HG03064 (cell line): ENCODE results near the gene FKBP2.

Source experiments
- ATAC-seq: cut with Tn5 transposase; IDR thresholded peaks from one replicate; pipeline ENCODE4 v1.9.1; 2021; ENCODE audit warnings: low read depth; ENCODE audit not compliant: unreplicated experiment

Gene FKBP2

DNA sequence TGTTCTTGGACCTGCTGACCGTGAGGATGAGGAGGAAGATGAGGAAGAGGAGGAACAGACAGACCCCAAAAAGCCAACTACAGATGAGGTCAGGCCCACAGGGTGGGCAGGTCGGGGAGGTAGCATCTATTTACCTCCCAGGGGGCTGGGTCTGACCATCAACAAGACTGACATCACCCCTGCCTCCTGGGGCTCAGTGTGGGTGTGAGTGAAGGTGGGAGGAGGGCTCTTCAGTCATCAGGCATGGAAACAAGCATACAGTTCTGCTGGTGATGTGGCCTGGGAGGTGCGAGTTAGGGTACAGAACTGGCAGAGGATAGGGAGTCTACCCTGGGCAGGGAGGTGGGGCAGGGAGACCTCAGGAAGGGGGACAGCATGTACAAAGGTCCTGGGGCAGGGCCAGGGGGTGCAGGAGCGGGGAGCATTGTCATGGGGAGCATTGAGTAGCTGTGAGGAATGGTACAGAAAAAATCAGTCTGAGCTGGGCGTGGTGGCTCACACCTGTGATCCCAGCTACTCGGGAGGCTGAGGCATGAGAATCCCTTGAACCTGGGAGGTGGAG, 19.3 kb downstream of the FKBP2 start:
- no peak for ATAC-seq

DNA sequence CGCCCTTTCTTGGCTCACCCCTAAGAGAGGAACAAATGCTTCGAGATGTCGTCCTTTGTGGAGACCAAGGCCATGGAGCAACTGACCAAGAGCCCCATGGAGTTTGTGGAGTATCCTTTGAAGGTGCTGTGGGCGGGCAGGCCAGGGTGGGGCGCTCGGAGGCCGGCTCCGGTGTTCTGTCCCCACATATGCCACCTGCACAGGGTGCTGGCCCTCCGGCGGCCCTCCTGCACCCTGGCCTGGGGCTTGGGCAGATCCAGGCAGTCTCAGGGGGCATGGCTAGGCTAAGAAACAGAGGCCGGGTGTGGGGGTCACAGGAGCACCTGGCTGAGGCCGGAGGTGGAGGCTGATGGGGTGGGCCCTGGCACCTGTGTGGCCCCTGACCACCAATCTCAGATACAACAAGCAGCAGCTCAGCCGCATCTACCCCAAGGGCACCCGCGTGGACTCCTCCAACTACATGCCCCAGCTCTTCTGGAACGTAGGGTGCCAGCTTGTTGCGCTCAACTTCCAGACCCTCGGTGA, 20.7 kb downstream of the FKBP2 start:
- ATAC-seq, result no peak

DNA sequence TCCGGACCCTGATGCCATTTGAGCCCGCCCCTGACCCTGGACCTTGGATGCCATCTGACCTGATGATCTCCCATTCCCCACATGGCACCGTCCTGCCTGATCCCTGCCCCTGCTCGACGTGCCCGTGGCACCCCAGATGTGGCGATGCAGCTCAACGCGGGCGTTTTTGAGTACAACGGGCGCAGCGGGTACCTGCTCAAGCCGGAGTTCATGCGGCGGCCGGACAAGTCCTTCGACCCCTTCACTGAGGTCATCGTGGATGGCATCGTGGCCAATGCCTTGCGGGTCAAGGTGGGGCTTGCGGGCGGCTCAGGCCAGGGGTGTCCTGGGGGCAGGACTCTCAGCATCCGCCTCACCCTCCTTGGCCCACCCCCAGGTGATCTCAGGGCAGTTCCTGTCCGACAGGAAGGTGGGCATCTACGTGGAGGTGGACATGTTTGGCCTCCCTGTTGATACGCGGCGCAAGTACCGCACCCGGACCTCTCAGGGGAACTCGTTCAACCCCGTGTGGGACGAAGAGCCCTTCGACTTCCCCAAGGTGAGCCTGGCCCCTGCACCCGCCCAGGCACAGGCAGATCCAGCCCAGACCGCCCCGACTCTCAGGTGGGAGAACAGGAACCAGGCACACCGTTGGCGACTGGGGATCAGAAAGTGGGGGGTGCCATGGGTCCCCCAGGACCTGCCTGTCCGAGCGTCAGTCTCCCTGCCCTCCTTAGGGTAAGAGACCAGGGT, 21.5 kb downstream of the FKBP2 start:
- no peak for ATAC-seq

DNA sequence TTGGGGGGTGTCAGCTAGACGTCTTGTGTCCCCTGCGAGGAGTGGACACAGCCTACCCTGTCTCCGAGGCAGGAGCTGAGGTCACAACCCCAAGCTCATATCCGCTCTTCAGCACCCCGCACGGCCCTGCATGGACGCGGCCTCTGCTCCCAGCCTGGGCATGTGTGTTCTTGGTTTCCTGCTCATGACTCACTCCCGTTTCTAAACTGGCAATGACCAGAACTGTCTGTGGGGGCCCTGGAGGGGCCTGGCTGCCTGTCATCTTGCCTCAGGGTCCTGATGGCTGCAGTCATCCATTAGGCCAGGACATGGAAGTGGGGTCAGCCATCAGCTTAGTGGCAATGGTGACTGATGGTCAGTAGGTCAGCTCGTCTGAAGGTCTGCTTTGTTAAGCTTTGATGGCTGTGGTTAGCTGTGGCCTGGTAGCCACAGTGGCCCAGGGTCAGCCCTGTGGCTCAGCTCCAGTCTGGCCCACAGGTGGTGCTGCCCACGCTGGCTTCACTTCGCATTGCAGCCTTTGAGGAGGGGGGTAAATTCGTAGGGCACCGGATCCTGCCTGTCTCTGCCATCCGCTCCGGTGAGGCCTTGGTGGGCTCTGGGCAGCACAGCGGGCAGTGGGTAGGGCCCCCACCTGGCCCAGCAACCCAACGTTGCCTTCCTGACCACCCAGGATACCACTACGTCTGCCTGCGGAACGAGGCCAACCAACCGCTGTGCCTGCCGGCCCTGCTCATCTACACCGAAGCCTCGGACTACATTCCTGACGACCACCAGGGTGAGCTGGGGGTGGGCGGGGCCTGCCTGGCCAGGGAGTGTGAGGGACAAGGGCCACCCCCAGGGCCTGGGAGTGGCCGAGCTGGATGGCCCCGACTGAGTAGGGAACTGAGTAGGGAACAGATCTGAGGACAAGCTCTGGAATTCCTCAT, 22.4 kb downstream of the FKBP2 start:
- no peak for ATAC-seq

DNA sequence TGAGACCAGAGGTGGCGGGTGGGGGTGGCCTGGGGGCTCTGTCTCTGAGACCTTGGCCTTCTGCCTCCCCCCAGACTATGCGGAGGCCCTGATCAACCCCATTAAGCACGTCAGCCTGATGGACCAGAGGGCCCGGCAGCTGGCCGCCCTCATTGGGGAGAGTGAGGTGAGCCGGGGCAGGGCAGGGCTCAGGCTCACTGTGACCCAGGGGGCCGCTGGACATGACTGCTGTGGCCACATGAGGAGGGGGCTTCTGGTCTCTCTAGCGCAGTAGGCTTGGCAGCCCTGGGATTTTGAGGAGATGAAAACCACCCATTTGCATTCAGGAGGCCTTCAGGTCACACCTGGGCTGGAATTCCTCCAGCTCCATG, 23.0 kb downstream of the FKBP2 start:
- no peak for ATAC-seq

DNA sequence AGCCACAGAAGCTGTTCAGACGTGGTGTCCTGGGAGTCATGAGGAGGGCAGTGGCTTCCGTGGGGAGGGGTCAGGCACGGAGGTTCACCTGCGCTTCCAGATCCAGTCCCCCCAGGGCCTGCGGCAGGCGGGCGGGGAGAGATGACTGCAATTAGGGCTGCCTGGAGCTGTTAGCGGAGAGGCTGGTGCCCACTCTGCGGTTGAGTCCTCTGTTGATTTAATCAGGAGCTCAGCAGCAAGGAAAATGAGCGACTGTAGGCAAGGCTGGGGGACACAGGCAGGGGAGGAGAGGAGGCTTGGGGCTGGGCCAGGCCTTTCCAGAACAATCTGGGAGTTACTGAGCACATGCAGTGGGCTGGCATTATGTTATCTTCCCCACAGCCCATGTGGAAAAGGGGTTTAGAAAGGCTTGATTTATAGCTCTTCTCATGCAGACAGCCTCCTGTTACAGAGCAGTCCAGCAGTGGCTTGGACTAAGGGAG, 23.5 kb downstream of the FKBP2 start:
- no peak for ATAC-seq

DNA sequence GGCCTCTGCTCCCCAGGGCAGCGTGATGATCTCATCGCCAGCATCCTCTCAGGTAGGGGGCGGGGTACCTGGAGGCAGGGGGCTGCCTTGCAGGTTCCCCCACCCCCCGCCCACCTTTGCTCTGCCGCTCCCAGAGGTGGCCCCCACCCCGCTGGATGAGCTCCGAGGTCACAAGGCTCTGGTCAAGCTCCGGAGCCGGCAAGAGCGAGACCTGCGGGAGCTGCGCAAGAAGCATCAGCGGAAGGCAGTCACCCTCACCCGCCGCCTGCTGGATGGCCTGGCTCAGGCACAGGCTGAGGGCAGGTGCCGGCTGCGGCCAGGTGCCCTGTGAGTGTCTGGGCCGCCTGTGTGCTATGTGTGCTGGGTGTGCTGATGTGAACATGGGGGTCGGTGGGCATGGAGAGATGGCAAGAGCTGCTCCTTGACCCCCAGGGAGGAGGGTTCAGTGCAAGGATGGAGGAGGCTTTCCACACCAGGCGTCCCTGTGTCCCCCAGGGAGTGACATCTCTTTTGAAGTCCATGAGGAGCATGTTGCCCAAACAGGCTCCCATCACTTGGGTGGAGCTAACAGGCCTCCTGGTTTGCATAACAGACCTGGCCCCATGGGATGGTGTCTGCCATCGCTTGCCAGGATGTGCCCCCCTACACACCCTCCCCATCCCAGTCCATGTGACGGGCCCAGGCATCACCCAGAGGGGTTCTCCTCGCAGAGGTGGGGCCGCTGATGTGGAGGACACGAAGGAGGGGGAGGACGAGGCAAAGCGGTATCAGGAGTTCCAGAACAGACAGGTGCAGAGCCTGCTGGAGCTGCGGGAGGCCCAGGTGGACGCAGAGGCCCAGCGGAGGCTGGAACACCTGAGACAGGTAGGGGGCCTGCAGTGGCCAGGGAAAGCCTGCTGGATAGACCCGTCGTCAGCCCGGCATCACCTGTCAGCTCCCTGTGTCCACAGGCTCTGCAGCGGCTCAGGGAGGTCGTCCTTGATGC, 24.6 kb downstream of the FKBP2 start:
- ATAC-seq, result no peak

DNA sequence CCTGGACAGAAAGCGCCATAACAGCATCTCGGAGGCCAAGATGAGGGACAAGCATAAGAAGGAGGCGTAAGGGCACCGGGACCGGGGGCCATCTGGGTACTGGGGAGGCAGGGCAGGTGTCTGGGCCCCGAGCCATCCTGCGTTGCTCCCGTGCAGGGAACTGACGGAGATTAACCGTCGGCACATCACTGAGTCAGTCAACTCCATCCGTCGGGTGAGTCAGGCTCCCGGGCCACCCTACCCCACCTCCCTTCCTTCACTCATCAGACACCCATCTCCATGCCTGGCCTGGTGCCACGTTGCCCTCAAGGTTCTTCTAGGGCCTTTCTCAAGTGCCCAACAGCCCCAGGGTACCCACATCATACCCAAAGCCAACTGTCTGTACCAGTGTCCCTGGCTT, 25.4 kb downstream of the FKBP2 start:
- ATAC-seq, result no peak

DNA sequence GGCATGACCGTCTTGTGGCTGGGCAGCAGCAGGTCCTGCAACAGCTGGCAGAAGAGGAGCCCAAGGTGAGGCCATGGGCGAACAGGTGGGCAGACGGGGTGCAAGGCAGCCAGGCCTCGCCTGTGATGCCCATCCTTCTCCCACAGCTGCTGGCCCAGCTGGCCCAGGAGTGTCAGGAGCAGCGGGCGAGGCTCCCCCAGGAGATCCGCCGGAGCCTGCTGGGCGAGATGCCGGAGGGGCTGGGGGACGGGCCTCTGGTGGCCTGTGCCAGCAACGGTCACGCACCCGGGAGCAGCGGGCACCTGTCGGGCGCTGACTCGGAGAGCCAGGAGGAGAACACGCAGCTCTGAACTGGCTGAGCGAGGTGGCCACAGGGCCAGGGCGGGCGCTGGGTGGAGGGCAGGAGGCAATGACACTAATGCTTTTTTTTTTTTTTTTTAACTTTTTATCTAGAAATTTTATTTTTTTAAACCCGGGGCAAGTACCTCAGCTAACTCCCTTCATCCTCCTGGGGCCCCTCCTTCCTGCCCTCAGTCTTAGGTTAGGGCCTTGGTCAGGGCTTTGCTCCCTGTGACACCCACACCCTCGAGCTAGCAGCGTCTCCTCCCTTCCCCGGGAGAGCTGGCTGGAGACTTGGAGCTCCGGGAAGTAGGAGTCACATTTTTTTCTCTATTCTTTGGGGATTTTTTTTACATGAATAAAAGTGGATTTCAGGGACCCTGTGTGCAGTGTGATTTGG, 26.5 kb downstream of the FKBP2 start:
- ATAC-seq, result no peak

DNA sequence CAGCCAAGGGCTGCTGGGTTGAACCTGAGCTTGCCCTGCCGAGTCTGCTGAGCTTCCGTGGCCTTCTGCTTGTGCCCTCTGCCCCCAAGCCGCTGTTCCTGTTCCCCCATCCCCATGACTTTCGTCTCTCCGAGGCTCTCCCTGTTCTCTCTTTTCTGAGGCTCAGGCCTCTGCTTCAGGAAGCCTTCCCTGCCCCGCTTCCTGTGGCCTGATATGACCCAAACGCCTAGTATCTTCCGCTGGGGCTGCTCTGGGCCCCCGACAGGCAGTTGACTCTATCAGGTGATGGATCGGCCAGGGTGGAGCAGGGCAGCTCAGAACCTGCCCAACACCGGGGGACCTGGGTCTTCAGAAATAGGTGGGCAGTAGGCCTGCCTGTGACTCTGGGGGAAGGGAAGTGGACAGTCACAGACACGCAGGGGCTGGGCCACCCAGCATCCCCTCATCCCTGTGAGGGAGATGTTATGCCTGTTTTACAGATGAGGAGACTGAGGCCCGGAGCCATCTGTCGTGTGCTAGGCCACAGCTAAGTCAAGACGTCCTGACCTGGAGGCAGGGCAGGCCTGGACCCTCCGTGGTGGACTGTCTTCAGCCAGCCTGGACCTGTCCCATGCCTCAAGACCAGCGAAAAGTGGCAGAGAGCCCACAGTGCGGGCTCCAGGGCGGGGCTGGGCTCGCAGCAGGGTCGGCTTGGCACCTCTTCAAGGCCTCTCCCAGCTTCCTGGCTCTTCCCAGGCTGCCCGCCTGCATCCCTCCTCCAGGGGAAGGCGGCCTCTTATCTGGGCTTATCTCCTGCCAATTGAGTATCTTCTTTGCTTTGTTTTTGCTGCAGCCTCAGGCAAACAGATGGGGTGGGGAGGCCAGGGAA, 27.4 kb downstream of the FKBP2 start:
- ATAC-seq, result no peak

DNA sequence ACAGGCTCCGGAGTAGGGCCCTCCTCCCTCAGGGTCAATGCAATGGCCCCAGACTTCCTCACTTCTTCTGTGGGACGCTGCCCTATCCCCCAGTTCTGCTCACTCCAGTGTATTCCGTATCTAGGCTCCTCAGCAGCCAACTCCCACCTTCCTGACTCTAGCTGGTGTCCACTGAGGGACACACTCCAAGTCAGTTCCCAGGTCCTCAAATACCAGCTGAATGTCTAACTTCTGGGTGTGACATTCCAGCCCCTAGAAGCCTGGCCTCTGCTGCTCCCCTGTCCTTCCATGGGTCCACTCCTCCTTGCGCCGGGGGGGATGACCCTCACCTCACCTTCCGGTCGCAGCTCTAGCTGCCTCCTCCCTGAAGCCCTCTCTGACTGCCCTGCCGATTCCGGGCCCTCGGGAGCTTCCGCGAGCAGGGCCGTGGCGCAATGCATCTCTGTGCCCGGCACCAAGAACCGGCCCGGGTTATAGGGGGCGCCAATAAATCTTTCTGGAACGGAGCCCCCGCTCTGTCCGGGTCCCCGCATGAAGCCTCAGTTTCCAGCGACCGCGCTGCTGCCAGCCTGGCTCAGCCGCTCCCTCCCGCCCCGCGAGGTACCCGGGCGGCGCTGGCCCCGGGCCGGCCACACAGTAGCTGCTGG, 28.1 kb downstream of the FKBP2 start:
- peak; percentile 22 for ATAC-seq

DNA sequence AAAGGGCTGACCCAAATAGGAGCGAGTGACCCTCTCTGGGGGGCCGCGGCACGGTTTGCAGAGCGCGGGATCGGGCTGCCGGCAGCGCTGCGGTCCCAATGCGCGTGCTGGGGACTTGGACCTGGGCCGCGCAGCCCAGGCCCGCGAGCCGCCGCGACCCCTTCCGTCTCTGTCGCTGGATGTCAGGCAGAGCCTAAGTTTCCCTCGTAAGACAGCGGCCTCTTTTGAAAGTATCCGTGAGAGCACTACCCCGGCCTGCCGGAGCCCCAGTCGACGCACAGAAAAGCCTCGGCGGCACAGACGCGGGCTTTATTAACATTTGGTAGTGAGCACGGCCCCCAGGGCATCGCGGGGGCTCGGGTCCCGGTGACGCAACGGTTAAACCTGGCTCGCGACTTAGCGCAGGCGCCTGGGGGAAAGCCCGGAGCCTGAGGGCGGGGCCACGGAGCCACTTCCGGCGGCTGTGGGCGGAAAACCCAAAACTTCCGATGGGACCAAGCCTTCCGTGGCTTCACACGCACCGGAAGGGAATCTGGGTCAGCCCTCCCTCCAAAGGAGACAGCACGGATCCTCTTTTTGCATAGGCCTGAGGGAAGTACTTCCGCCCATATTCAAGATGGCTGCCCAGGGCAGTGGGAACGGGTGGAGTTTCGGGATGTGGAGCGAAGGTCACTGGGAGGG, 28.8 kb downstream of the FKBP2 start:
- ATAC-seq, result peak; percentile 52

DNA sequence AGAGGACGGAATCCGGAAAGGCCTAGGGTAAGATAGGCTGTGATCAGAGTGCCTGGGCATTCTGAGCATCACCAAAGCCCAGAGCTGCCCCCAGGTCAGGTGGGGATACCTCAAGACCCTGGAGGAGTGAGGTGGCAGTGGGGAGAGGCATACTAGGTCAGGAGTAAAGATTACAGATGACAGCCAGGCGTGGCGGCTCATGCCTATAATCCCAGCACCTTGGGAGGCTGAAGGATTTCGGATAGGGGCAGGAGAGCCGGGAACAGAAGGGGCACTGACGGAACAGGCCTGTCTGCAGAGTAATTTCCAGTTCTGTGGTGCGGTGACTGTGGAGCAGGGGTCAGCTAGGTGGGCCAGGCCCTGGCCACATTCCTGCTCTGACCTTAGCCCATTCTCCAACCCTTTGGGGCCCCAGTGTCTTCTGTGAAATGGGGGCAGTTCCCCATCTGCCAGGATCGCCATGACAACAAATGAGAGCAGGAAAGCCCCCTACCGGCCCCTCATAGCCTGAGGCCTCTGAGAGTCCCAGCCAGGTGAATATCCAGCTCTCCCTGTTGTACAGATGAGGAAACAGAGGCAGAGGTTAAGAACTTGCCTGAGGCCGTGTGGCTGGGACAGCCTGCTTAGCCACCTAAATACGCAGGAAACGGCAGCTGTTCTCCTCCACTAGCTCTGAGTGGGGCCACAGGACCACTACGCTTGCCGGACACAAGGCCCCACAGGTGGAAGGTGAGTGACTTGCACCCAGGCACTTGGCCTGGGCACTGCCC, 34.3 kb downstream of the FKBP2 start:
- no peak for ATAC-seq

DNA sequence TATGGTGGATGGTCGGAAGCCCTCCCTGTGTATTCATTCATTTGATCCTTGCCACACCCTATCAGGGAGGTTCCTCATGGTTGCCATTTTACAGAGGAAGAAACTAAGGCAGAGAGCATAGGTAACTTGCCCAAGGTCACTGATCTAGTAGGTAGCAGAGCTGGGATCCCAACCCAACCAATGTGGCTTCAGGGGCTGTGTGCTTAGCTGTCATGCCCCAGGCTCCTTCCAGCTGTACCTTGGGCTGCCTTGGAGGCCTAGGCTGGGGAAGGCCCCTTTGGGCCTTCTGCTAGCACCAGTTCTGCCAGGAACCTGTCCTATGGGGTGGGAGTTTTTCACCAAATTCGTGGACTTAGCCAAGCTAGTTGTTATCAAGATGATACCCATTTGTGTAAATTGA, 34.9 kb downstream of the FKBP2 start:
- no peak for ATAC-seq

DNA sequence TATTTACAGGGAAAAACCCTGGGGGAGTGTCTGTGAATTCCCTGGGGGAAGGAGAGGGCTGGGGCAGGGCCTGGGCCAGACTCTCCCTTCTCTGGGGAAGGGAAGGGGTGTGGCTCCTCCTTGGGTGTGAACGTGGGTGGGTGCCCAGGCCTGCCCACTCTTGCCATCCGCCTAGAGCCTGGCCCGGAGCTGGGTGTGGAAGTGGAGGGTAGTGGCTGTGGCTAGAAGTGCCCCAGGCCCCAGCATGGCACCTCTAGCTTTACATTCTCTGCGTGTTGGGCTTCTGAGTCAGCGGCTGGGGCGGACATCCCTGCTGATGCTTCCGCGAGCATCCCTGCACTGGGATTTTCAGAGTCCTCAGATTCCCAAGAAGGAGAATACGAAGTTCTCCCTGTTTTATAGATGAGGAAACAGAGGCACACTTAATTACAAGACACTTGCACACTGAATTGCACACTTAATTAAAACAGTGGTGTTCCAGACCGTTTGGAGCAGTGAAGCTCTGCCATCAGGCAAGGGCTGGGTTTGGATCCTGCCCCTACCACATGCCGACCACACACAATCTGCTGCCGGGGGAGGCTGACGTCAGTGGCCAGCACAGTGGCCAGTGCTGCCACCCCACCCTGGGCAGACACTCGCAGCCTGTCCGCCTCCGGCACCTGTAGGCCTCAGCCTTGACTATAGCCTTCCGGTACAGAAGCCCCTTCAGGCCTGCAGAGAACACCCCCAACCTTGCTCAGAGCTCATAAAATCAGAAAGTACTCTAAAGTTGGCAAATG, 35.9 kb downstream of the FKBP2 start:
- ATAC-seq, result no peak
